Mononuclear cell (primary cell): ENCODE measurements around the gene PGGHG. TPM values are rescaled to one million over a fixed set of nuclear protein-coding genes. Genes with fewer than 3 reads are reported as not detected.
"Not testable (repeated sequence)": the region's sequence is repeated elsewhere in the genome, so short reads cannot be mapped to it uniquely, and the experiment has no call there.

ENCODE experiments used
- H3K27me3 ChIP-seq: 2 replicates; pipeline ENCODE4 v1.6.0; 2011; ENCODE audit warnings: low read length, control low read depth; ENCODE audit not compliant: insufficient read depth
- H3K4me1 ChIP-seq: 2 replicates; pipeline ENCODE4 v1.5.1; 2011; ENCODE audit warnings: mild to moderate bottlenecking, low read length, control low read depth; ENCODE audit not compliant: insufficient read depth
- H3K4me3 ChIP-seq: 2 replicates; pipeline ENCODE4 v1.5.1; 2011; ENCODE audit warnings: mild to moderate bottlenecking, low read length, moderate library complexity
- H3K9me3 ChIP-seq: 2 replicates; pipeline ENCODE4 v1.5.1; 2011; ENCODE audit warnings: low read depth, mild to moderate bottlenecking, control low read depth, low read length
- total RNA-seq: library from RNA; depleted of rRNA; stranded (reverse); fragments of >200 nt; gene quantifications from one replicate; pipeline ENCODE4 v1.2.3, GENCODE V29; 2012

The PGGHG gene
- total RNA-seq, 1 donor, result 85.2 TPM

GRCh38 chr11:257766-258493 lies 31.0 kb upstream of the PGGHG start:
- no peak overlapping the region for H3K4me3 ChIP-seq
- H3K27me3 ChIP-seq, result no peaks in the 10 kb centered on the region
- no peaks in the 10 kb centered on the region for H3K9me3 ChIP-seq
- peaks cover 11% of the 10 kb centered on the region for H3K4me1 ChIP-seq

GRCh38 chr11:259413-259812 lies 29.5 kb upstream of the PGGHG start:
- H3K27me3 ChIP-seq, result no peaks in the 10 kb centered on the region
- H3K4me3 ChIP-seq, result no peak overlapping the region
- H3K9me3 ChIP-seq, result no peaks in the 10 kb centered on the region
- peaks cover 11% of the 10 kb centered on the region for H3K4me1 ChIP-seq

DNA sequence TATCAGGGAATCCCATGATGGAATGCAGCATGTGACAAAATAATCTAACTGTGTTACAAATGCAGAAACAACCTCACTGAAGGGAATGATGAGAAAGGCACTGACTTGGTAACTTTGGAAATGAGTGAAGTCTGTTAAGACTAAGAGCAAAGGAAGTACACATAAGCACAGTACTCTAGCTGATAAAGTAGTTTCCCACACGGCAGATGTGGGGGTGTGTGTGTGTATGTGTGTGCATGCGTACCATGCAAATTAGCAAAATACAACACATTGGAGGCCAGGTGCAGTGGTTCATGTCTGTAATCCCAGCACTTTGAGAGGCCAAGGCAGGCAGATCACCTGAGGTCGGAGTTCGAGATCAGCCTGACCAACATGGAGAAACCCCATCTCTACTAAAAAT lies 27.3 kb upstream of the PGGHG start:
- no peaks in the 10 kb centered on the region for H3K27me3 ChIP-seq
- H3K4me3 ChIP-seq, result no peak overlapping the region
- no peaks in the 10 kb centered on the region for H3K9me3 ChIP-seq
- H3K4me1 ChIP-seq, result peaks cover 11% of the 10 kb centered on the region

DNA sequence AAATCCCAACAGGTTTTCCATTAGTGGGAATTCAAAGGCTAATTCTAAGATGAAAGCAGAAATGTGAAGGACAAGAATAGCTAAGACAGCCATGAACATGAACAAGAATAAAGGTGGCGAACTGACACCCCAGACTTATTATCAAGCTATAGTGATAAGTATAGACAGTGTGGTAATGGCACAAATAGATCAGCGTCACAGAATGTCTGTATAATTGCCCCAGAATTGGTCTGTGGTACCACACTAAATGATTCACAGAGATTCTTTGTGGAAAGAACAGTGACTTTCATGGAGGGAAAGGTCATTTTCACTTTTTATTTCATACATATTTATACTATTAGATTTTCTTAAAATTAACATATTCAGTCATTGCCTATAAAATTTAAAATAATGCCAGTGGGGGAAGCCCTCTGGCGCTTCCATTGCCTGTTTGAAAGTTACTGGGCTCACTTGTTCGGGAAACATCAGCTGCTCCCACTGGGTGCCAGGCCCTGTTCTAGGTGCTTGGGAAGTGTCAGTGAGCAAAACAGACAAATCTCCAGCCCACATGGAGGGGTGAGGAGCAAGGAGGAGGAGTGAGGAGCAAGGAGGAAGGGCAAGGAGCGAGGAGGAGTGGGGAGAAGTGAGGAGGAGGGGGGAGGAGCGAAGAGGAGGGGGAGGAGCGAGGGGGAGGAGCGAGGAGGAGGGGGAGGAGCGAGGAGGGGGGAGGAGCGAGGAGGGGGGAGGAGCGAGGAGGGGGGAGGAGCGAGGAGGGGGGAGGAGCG lies 22.1 kb upstream of the PGGHG start:
- Histone ChIP-seq H3K9me3 (no peaks in the 10 kb centered on the region), H3K4me3 (no peak overlapping the region), H3K27me3 (no peaks in the 10 kb centered on the region), H3K4me1 (peaks cover 39% of the 10 kb centered on the region)

- H3K4me3 ChIP-seq, result peak overlapping the region; percentile 57
- H3K27me3 ChIP-seq, result no peaks in the 10 kb centered on the region
These were observed 21.4 kb upstream of the PGGHG start for GRCh38 chr11:267491-267994.

GRCh38 chr11:268716-269145 lies 20.2 kb upstream of the PGGHG start:
- peak overlapping the region; percentile 57 for H3K4me3 ChIP-seq
- H3K27me3 ChIP-seq, H3K9me3 ChIP-seq: not testable (repeated sequence)
- H3K4me1 ChIP-seq, result peaks cover 39% of the 10 kb centered on the region

More at GRCh38 chr11:267491-267994, 21.4 kb upstream of the PGGHG start:
- H3K9me3 ChIP-seq, result no peaks in the 10 kb centered on the region
- peaks cover 39% of the 10 kb centered on the region for H3K4me1 ChIP-seq

GRCh38 chr11:269146-269890 lies 19.6 kb upstream of the PGGHG start:
- no peaks in the 10 kb centered on the region for H3K9me3 ChIP-seq
- H3K4me3 ChIP-seq, result peak overlapping the region; percentile 57
- H3K27me3 ChIP-seq, result no peaks in the 10 kb centered on the region
- peaks cover 39% of the 10 kb centered on the region for H3K4me1 ChIP-seq

GRCh38 chr11:270451-271318 lies 18.2 kb upstream of the PGGHG start:
- Histone ChIP-seq H3K4me1 (peaks cover 43% of the 10 kb centered on the region), H3K4me3 (no peak overlapping the region), H3K9me3 (no peaks in the 10 kb centered on the region), H3K27me3 (no peaks in the 10 kb centered on the region)

GRCh38 chr11:271319-271715 lies 17.6 kb upstream of the PGGHG start:
- H3K4me3 ChIP-seq, result no peak overlapping the region
- peaks cover 43% of the 10 kb centered on the region for H3K4me1 ChIP-seq
- no peaks in the 10 kb centered on the region for H3K9me3 ChIP-seq
- no peaks in the 10 kb centered on the region for H3K27me3 ChIP-seq

GRCh38 chr11:272195-272930 lies 16.6 kb upstream of the PGGHG start:
- peaks cover 40% of the 10 kb centered on the region for H3K4me1 ChIP-seq
- H3K9me3 ChIP-seq, result no peaks in the 10 kb centered on the region
- H3K27me3 ChIP-seq, result no peaks in the 10 kb centered on the region
- H3K4me3 ChIP-seq, result no peak overlapping the region

GRCh38 chr11:272931-273198 lies 16.1 kb upstream of the PGGHG start:
- Histone ChIP-seq H3K27me3 (no peaks in the 10 kb centered on the region), H3K4me1 (peaks cover 35% of the 10 kb centered on the region), H3K9me3 (no peaks in the 10 kb centered on the region), H3K4me3 (no peak overlapping the region)

GRCh38 chr11:276219-276618 lies 12.7 kb upstream of the PGGHG start:
- Histone ChIP-seq H3K27me3 (peaks cover 11% of the 10 kb centered on the region), H3K4me1 (peaks cover 35% of the 10 kb centered on the region), H3K9me3 (no peaks in the 10 kb centered on the region), H3K4me3 (no peak overlapping the region)

DNA sequence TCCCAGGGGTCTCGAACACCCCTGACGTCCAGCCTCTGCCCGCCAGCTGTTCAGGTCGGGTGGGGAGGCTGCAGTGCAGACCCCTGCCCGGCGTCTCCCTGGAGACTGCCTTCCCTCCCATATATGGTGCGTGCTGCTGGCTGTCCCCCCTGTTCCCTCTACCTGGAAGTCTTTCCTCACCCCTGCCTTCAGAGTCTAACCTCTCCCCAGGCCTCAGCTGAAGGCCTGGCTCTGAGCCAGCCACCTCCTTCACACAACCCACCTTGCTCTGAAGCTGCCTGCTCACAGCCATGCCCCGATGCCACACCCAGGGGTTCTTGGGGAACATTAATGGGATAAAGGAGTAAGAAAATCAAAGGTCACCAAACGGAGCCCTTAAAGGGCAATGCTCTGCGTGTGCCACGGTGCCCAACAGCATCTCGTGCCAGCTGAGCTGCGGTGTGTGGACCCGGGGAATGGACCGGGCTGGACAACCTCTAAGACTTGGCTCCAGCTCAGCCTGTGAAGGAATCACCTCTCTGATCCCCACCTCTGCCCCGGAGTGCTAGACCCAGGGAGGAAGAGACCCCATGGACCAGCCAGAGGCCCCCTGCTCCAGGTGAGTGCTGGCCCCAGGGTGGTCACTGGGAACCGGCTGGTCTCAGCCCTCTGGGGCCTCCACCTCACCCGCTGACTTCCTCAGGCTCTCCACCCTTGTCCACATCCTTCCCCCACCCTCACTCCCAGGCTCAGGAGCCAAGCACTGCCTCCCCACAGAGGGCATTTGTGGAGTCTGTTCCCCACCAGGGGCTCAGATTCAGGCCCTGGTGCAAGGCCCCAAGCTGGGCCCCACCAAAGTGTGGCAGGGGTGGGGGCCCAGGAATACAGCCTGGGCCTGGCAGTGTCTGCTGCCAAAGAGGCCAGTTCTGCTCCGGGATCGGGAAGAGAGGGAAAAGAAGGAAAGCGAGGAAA lies 10.7 kb upstream of the PGGHG start, which contains the start of gene NLRP6:
NLRP6 (plus strand) TSS at position 407 of the 951 bp plus-strand sequence; CDS start at position 570, 163 bp downstream.
- peaks cover 29% of the 10 kb centered on the region for H3K27me3 ChIP-seq
- peaks cover 53% of the 10 kb centered on the region for H3K4me1 ChIP-seq
- no peaks in the 10 kb centered on the region for H3K9me3 ChIP-seq
- H3K4me3 ChIP-seq, result peak within 1 kb of the TSS; percentile 45
